ENCODE data around the gene KIF26B. TPM values are rescaled to one million over a fixed set of nuclear protein-coding genes. Genes with fewer than 3 reads are reported as not detected.
A peak's percentile ranks its signal among the peaks of the same experiment; 100 is the strongest.

The KIF26B gene
- total RNA-seq, 1 donor from 2014 or later, result 5.1 TPM

- no peak for DNase-seq (ENCODE audit: low spot score, unreplicated experiment)
- no peaks in the 10 kb centered on the region for H3K27me3 Mint-ChIP-seq
- H3K4me1 Mint-ChIP-seq (ENCODE audit: low read depth), result no peaks in the 10 kb centered on the region
- H3K9me3 Mint-ChIP-seq (ENCODE audit: low read depth), result no peaks in the 10 kb centered on the region
- no peak overlapping the region for H3K4me3 Mint-ChIP-seq (ENCODE audit: low read depth)
- peak overlapping the region; percentile 81 for H3K27ac Mint-ChIP-seq
- no peaks in the 10 kb centered on the region for H3K36me3 Mint-ChIP-seq (ENCODE audit: insufficient read depth)
- TF ChIP-seq CTCF (IDR thresholded peaks at IDR 0.05; ENCODE audit: unreplicated experiment), result no peak
These were observed 71.4 kb downstream of the KIF26B start for GRCh38 chr1:245226203-245226499.

DNA sequence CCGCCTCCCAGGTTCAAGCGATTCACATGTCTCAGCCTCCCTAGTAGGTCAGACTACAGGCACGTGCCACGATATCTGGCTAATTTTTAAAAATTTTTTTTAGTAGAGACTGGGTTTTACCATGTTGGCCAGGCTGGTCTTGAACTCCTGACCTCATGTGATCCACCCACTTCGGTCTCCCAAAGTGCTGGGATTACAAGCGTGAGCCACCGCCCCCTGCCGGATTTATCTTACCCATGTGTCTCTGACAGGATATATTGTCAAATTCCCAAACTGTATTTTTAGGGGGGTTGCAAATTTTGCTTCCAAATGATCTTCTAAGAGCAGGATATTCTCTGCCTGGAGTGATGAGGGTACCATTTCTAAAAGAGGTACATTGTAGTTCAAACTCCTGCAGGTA, 74.3 kb downstream of the KIF26B start:
- Mint-ChIP-seq H3K27me3 (no peaks in the 10 kb centered on the region), H3K9me3 (ENCODE audit: low read depth) (no peaks in the 10 kb centered on the region), H3K27ac (no peak overlapping the region), H3K36me3 (ENCODE audit: insufficient read depth) (no peaks in the 10 kb centered on the region), H3K4me3 (ENCODE audit: low read depth) (no peak overlapping the region), H3K4me1 (ENCODE audit: low read depth) (no peaks in the 10 kb centered on the region)
- no peak for DNase-seq (ENCODE audit: low spot score, unreplicated experiment)
- no peak for TF ChIP-seq CTCF (IDR thresholded peaks at IDR 0.05; ENCODE audit: unreplicated experiment)

DNA sequence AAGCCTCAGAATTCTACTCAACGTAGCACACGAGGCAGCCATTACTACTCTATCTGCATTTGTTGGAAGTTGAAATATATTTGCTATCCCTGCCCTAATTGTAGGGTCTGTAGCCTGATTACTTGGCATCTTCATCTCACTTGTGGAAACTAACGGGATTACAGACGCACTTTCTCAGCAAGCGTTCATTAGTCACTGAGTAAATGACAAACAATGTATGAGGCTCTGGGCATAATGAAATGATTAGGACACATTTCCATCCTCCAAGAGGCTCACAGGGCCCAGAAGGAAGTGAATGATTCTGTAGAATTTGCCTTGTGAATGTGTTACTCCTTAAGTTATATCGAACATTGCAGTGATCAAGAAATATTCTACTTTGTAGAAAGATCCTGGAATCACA, 78.1 kb downstream of the KIF26B start:
- no peak overlapping the region for H3K4me3 Mint-ChIP-seq (ENCODE audit: low read depth)
- no peak for TF ChIP-seq CTCF (IDR thresholded peaks at IDR 0.05; ENCODE audit: unreplicated experiment)
- H3K27ac Mint-ChIP-seq, result no peak overlapping the region
- peaks cover 2% of the 10 kb centered on the region for H3K4me1 Mint-ChIP-seq (ENCODE audit: low read depth)
- no peaks in the 10 kb centered on the region for H3K36me3 Mint-ChIP-seq (ENCODE audit: insufficient read depth)
- H3K27me3 Mint-ChIP-seq, result no peaks in the 10 kb centered on the region
- H3K9me3 Mint-ChIP-seq (ENCODE audit: low read depth), result no peaks in the 10 kb centered on the region
- DNase-seq (ENCODE audit: low spot score, unreplicated experiment), result no peak

DNA sequence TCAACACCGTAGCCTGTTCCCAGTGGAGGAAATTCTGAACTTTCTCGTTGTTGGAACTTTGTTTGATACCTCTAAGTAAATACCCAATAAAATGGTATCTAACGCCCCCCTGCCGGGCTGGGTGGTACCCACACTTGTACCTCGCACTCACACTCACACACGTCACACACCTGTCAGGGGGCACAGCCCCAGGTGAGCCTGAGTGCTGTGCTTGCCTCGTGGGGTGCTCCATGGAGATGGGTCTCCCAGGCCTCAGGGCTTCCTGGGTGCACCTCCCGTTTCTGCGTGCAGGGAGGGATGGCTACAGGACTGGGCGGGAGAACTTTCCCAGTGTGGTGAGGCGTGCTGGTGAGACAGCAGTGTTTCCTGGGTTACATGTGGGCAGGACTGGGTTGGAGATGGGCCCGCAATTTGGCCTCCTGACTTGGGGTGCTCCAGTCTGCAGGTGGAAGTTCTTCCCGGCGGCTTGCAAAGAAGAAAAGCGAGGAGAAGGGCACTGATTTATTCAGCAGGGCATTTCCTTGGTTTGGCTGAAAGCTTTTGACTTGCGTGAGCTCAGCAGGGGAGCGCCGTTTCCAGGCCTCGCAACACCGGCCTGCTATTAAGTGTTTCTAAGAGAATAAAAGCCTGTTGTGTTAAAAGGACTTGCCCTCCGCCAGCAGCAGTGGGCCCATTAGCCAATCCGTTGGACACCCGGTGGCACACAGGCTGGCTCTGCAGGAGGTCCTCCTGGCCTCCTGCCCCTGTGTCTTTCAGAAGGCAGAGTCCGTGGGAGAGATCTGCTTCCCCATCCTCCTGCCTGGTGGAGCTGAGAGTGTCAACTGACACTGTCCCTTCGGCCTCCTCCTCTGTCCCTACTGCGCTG, 79.7 kb downstream of the KIF26B start:
- Mint-ChIP-seq H3K27me3 (no peaks in the 10 kb centered on the region), H3K9me3 (ENCODE audit: low read depth) (no peaks in the 10 kb centered on the region), H3K36me3 (ENCODE audit: insufficient read depth) (no peaks in the 10 kb centered on the region), H3K4me1 (ENCODE audit: low read depth) (peaks cover 2% of the 10 kb centered on the region), H3K27ac (no peak overlapping the region), H3K4me3 (ENCODE audit: low read depth) (no peak overlapping the region)
- no peak for DNase-seq (ENCODE audit: low spot score, unreplicated experiment)
- TF ChIP-seq CTCF (IDR thresholded peaks at IDR 0.05; ENCODE audit: unreplicated experiment), result no peak

GRCh38 chr1:245235156-245235555, 80.4 kb downstream of the KIF26B start:
- Mint-ChIP-seq H3K4me3 (ENCODE audit: low read depth) (no peak overlapping the region), H3K27me3 (no peaks in the 10 kb centered on the region), H3K27ac (no peak overlapping the region), H3K4me1 (ENCODE audit: low read depth) (peaks cover 2% of the 10 kb centered on the region), H3K36me3 (ENCODE audit: insufficient read depth) (no peaks in the 10 kb centered on the region), H3K9me3 (ENCODE audit: low read depth) (no peaks in the 10 kb centered on the region)
- no peak for DNase-seq (ENCODE audit: low spot score, unreplicated experiment)
- no peak for TF ChIP-seq CTCF (IDR thresholded peaks at IDR 0.05; ENCODE audit: unreplicated experiment)

Data from progenitor cell of endocrine pancreas (in vitro differentiated cells).